ENCODE results near the gene VTN. TPM values are rescaled to one million over a fixed set of nuclear protein-coding genes. Genes with fewer than 3 reads are reported as not detected.

VTN gene
- total and polyA plus RNA-seq, 2 donors (not counting 1 experiment from before 2014, with no cell fraction given), result 0.17 to 3.5 TPM

DNA sequence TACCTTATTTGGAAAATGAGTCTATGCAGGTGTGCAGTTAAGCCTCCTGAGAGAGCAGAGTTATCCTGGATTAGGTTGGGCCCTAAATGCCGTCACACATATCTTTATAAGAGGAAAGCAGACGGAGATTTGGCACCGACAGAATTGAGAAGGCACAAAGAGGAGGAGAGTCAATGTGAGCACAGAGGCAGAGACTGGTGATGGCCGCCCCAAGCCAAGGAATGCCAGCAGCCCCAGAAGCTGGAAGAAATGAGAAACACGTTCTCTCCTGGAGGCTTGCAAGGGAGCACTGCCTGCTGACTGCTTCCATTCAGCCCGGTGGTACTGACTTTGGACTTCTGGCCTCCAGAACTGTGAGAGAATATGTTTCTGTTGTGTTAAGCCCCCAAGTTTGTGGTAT, 32.7 kb upstream of the VTN start:
- Histone ChIP-seq H3K9ac (ENCODE audit: insufficient read depth, low read length) (no peak overlapping the region), H3K27ac (ENCODE audit: insufficient read depth, low read length) (no peak overlapping the region), H4K20me1 (ENCODE audit: control insufficient read depth, extremely low read depth, insufficient read depth, low read length) (no peaks in the 10 kb centered on the region), H3K4me3 (replicated peaks in 1 of 4; ENCODE audit: control extremely low read depth in 1 of 4, insufficient read depth in 1 of 4, low read depth in 3 of 4, low read length in 4 of 4) (no peak overlapping the region), H3K9me3 (ENCODE audit: control insufficient read depth, insufficient read depth, low read depth, low read length) (no peaks in the 10 kb centered on the region), H3K27me3 (ENCODE audit: control insufficient read depth, insufficient read depth, low read length) (no peaks in the 10 kb centered on the region), H3K4me1 (ENCODE audit: control insufficient read depth, extremely low read depth, insufficient read depth, low read length) (peaks cover 4% of the 10 kb centered on the region), H3K4me2 (ENCODE audit: extremely low read depth, insufficient read depth, low read length) (no peak overlapping the region), H2AFZ (ENCODE audit: low read length) (no peak overlapping the region), H3K79me2 (ENCODE audit: control insufficient read depth, insufficient read depth, low read length) (no peaks in the 10 kb centered on the region), H3K36me3 (ENCODE audit: control insufficient read depth, insufficient read depth, low read length) (peaks cover 4% of the 10 kb centered on the region)
- TF ChIP-seq CTCF (conservative IDR thresholded peaks at IDR 0.05 in 1 of 2, IDR thresholded peaks at IDR 0.05 in 1 of 2; ENCODE audit: low read depth in 1 of 2, low read length in 2 of 2), result no peak
- TF ChIP-seq EZH2 (IDR thresholded peaks at IDR 0.05; ENCODE audit: low read length, missing control alignments), result no peak
- no peak for DNase-seq (ENCODE audit: low read depth in 2 of 2)

- DNase-seq (ENCODE audit: low read depth in 2 of 2), result no peak
- Histone ChIP-seq H3K4me3 (replicated peaks in 1 of 4; ENCODE audit: control extremely low read depth in 1 of 4, insufficient read depth in 1 of 4, low read depth in 3 of 4, low read length in 4 of 4) (no peak overlapping the region), H3K9ac (ENCODE audit: insufficient read depth, low read length) (no peak overlapping the region), H3K27me3 (ENCODE audit: control insufficient read depth, insufficient read depth, low read length) (no peaks in the 10 kb centered on the region), H3K36me3 (ENCODE audit: control insufficient read depth, insufficient read depth, low read length) (peaks cover 5% of the 10 kb centered on the region), H3K79me2 (ENCODE audit: control insufficient read depth, insufficient read depth, low read length) (no peaks in the 10 kb centered on the region), H3K27ac (ENCODE audit: insufficient read depth, low read length) (no peak overlapping the region), H4K20me1 (ENCODE audit: control insufficient read depth, extremely low read depth, insufficient read depth, low read length) (no peaks in the 10 kb centered on the region), H3K4me1 (ENCODE audit: control insufficient read depth, extremely low read depth, insufficient read depth, low read length) (peaks cover 4% of the 10 kb centered on the region), H3K4me2 (ENCODE audit: extremely low read depth, insufficient read depth, low read length) (no peak overlapping the region), H3K9me3 (ENCODE audit: control insufficient read depth, insufficient read depth, low read depth, low read length) (no peaks in the 10 kb centered on the region), H2AFZ (ENCODE audit: low read length) (no peak overlapping the region)
- TF ChIP-seq EZH2 (IDR thresholded peaks at IDR 0.05; ENCODE audit: low read length, missing control alignments) (no peak), CTCF (conservative IDR thresholded peaks at IDR 0.05 in 1 of 2, IDR thresholded peaks at IDR 0.05 in 1 of 2; ENCODE audit: low read depth in 1 of 2, low read length in 2 of 2) (no peak)
Measured at GRCh38 chr17:28402224-28402630, 32.1 kb upstream of the VTN start.

DNA sequence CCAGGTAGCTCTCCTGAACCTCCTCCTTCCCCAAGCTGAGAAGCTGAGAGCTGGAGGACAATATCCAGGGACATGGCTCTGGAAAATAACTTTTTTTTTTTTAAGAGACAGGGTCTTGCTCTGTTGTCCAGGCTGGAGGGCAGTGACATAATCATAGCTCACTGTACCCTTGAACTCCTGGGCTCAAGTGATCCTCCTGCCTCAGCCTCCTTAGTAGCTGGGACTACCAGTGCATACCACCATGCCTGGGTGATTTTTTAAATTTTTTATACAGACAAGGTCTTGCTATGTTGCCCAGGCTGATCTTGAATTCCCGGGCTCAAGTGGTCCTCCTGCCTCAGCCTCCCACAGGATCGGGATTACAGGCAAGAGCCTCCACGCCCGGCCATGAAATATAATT, 29.7 kb upstream of the VTN start:
- Histone ChIP-seq H3K4me1 (ENCODE audit: control insufficient read depth, extremely low read depth, insufficient read depth, low read length) (peaks cover 3% of the 10 kb centered on the region), H4K20me1 (ENCODE audit: control insufficient read depth, extremely low read depth, insufficient read depth, low read length) (no peaks in the 10 kb centered on the region), H3K36me3 (ENCODE audit: control insufficient read depth, insufficient read depth, low read length) (peaks cover 7% of the 10 kb centered on the region), H3K79me2 (ENCODE audit: control insufficient read depth, insufficient read depth, low read length) (no peaks in the 10 kb centered on the region), H3K9ac (ENCODE audit: insufficient read depth, low read length) (no peak overlapping the region), H2AFZ (ENCODE audit: low read length) (no peak overlapping the region), H3K9me3 (ENCODE audit: control insufficient read depth, insufficient read depth, low read depth, low read length) (no peaks in the 10 kb centered on the region), H3K4me3 (replicated peaks in 1 of 4; ENCODE audit: control extremely low read depth in 1 of 4, insufficient read depth in 1 of 4, low read depth in 3 of 4, low read length in 4 of 4) (no peak overlapping the region), H3K27ac (ENCODE audit: insufficient read depth, low read length) (no peak overlapping the region), H3K27me3 (ENCODE audit: control insufficient read depth, insufficient read depth, low read length) (no peaks in the 10 kb centered on the region), H3K4me2 (ENCODE audit: extremely low read depth, insufficient read depth, low read length) (no peak overlapping the region)
- TF ChIP-seq EZH2 (IDR thresholded peaks at IDR 0.05; ENCODE audit: low read length, missing control alignments) (no peak), CTCF (conservative IDR thresholded peaks at IDR 0.05 in 1 of 2, IDR thresholded peaks at IDR 0.05 in 1 of 2; ENCODE audit: low read depth in 1 of 2, low read length in 2 of 2) (no peak)
- no peak for DNase-seq (ENCODE audit: low read depth in 2 of 2)

All from fibroblast of lung (primary cell).